MM.1S (cell line): ENCODE measurements around the gene TMEM9.

ENCODE experiments used
- CTCF ChIP-seq: fragments of 300-600 bp; sonication (generic); IDR thresholded peaks from 2 replicates; pipeline ENCODE4 v1.5.1; 2016; ENCODE audit warnings: antibody characterized with exemption, low read length, mixed read lengths
- EZH2 ChIP-seq: fragments of 300-600 bp; sonication (generic); optimal IDR thresholded peaks from 2 replicates; pipeline ENCODE3; 2017; ENCODE audit warnings: low read depth, mild to moderate bottlenecking, antibody characterized with exemption, low read length, mixed read lengths
- EZH2phosphoT487 ChIP-seq: fragments of 300-600 bp; sonication (generic); IDR thresholded peaks from 2 replicates; pipeline ENCODE4 v1.6.1; 2018; ENCODE audit warnings: antibody characterized with exemption, low read length

GRCh38 chr1:201126832-201127754 lies 27.2 kb downstream of the TMEM9 start, which contains the start of gene ASCL5:
- TF ChIP-seq CTCF (no peak), EZH2 (no peak), EZH2phosphoT487 (no peak)
